Measurements from ENCODE around the gene INSM1. TPM values are rescaled to one million over a fixed set of nuclear protein-coding genes. Genes with fewer than 3 reads are reported as not detected.

The INSM1 gene
- total RNA-seq, 4 donors from 2014 or later: 1.4 to 4.6 (median 2.9) TPM; not detected in 1

DNA sequence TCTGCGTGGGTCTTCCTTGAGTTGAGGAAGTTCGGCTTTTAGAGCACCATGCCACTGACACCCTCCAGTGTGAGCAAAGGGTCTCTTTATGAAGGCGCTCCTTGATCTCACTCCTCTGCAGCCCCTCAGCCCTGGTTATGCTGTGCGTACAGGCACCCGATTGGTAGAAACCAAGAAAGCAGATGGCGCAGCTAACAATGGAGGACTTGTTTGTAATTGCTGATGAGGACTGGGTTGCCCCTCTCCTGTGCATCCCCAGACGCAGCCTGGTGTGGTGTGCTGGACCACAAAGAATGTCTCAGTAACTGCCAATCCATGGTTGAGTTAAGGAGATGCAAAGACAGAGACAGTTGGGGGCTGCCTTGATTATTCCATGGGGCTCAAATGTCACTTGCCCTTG, 30.2 kb downstream of the INSM1 start:
- H3K4me3 ChIP-seq: no peak overlapping the region
- no peaks in the 10 kb centered on the region for H3K9me3 ChIP-seq
- no peaks in the 10 kb centered on the region for H3K27me3 ChIP-seq
- no peak for DNase-seq
- TF ChIP-seq POLR2A (IDR thresholded peaks at IDR 0.05): no peak
- TF ChIP-seq, protein P1, sequence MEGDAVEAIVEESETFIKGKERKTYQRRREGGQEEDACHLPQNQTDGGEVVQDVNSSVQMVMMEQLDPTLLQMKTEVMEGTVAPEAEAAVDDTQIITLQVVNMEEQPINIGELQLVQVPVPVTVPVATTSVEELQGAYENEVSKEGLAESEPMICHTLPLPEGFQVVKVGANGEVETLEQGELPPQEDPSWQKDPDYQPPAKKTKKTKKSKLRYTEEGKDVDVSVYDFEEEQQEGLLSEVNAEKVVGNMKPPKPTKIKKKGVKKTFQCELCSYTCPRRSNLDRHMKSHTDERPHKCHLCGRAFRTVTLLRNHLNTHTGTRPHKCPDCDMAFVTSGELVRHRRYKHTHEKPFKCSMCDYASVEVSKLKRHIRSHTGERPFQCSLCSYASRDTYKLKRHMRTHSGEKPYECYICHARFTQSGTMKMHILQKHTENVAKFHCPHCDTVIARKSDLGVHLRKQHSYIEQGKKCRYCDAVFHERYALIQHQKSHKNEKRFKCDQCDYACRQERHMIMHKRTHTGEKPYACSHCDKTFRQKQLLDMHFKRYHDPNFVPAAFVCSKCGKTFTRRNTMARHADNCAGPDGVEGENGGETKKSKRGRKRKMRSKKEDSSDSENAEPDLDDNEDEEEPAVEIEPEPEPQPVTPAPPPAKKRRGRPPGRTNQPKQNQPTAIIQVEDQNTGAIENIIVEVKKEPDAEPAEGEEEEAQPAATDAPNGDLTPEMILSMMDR (IDR thresholded peaks at IDR 0.05): no peak
- peaks cover 0 to 13% (median 0%) of the 10 kb centered on the region in 3 donors for H3K36me3 ChIP-seq
- H3K4me1 ChIP-seq: peaks cover 0 to 4% (median 0%) of the 10 kb centered on the region in 4 donors
- no peak overlapping the region for H3K27ac ChIP-seq

GRCh38 chr20:20399531-20400500, 31.9 kb downstream of the INSM1 start:
- Histone ChIP-seq H3K27me3 (no peaks in the 10 kb centered on the region), H3K27ac (no peak overlapping the region), H3K4me1 (peaks cover 0 to 4% (median 0%) of the 10 kb centered on the region in 4 donors), H3K9me3 (no peaks in the 10 kb centered on the region), H3K4me3 (no peak overlapping the region), H3K36me3 (peaks cover 0 to 6% (median 0%) of the 10 kb centered on the region in 3 donors)
- DNase-seq: no peak
- TF ChIP-seq, protein P1 (IDR thresholded peaks at IDR 0.05): no peak
- TF ChIP-seq POLR2A (IDR thresholded peaks at IDR 0.05): no peak

GRCh38 chr20:20401991-20402390, 34.1 kb downstream of the INSM1 start:
- Histone ChIP-seq H3K36me3 (peaks cover 0 to 6% (median 0%) of the 10 kb centered on the region in 3 donors), H3K4me3 (no peak overlapping the region)
- TF ChIP-seq, protein P1 (IDR thresholded peaks at IDR 0.05): no peak
- no peak for TF ChIP-seq POLR2A (IDR thresholded peaks at IDR 0.05)

DNA sequence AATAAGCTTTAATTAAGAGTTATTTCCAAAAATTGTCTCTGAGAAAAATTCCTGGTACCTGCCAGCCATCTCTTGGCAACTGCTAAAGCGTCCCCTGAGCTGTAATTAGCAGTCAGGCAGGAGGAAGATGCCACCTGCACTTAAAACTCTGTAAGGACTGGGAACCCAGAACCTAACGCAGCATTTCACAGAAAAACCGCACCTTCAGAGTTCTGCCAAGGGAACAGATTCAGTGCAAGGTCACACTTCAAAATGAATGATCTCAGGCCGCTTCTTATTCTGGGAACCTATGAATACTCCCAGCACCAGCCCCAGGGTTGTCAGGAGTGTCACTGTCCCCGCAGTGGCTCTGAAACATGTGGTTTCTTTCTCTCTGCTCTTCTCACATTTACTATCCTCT, 36.7 kb downstream of the INSM1 start:
- peaks cover 0 to 3% (median 0%) of the 10 kb centered on the region in 3 donors for H3K36me3 ChIP-seq
- TF ChIP-seq, protein P1 (IDR thresholded peaks at IDR 0.05): no peak
- TF ChIP-seq POLR2A (IDR thresholded peaks at IDR 0.05): no peak
- H3K4me3 ChIP-seq: no peak overlapping the region
- H3K4me1 ChIP-seq: peaks cover 0 to 4% (median 0%) of the 10 kb centered on the region in 4 donors
- H3K27ac ChIP-seq: no peak overlapping the region
- no peaks in the 10 kb centered on the region for H3K27me3 ChIP-seq
- no peaks in the 10 kb centered on the region for H3K9me3 ChIP-seq
- DNase-seq: no peak

More at GRCh38 chr20:20401991-20402390, 34.1 kb downstream of the INSM1 start:
- H3K27ac ChIP-seq: no peak overlapping the region
- no peaks in the 10 kb centered on the region for H3K9me3 ChIP-seq
- no peaks in the 10 kb centered on the region for H3K27me3 ChIP-seq
- DNase-seq: no peak
- H3K4me1 ChIP-seq: peaks cover 0 to 4% (median 0%) of the 10 kb centered on the region in 4 donors

- TF ChIP-seq, protein P1 (IDR thresholded peaks at IDR 0.05): no peak
- TF ChIP-seq POLR2A (IDR thresholded peaks at IDR 0.05): no peak
- Histone ChIP-seq H3K4me1 (no peaks in the 10 kb centered on the region), H3K4me3 (no peak overlapping the region), H3K9me3 (no peaks in the 10 kb centered on the region), H3K36me3 (peaks cover 0 to 3% (median 0%) of the 10 kb centered on the region in 3 donors), H3K27me3 (no peaks in the 10 kb centered on the region), H3K27ac (no peak overlapping the region)
- DNase-seq: no peak
Observed at GRCh38 chr20:20405623-20406022, 37.7 kb downstream of the INSM1 start.
